K562 (cell line): ENCODE results near the gene NAA80. TPM values are rescaled to one million over a fixed set of nuclear protein-coding genes. Genes with fewer than 3 reads are reported as not detected.

Source experiments
- ATAC-seq: fragments of 200-7000 bp; cut with Tn5 transposase; 3 replicates; pipeline ENCODE4 v1.9.1; 2020; ENCODE audit warnings: moderate library complexity
- BruUV-seq: library from RNA; stranded (reverse); fragments of 400-500 nt; replicated peaks from 2 replicates; lab custom pipeline; 2021; lab: Mats Ljungman, UMichigan
- CTCF ChIA-PET: fragments of 300-600 bp; formaldehyde crosslinking; extraction: SDS; loops from one replicate; lab custom pipeline; 2021; ENCODE audit warnings: low intra/inter-chr PET ratio; lab: Yijun Ruan, JAX
- POLR2A ChIA-PET: fragments of 300-600, 350-650 bp; sonication (Branson Sonifier 250); formaldehyde crosslinking; extraction: SDS; loops from one replicate; lab custom pipeline; 2021; ENCODE audit warnings: antibody characterized with exemption, inconsistent platforms; lab: Yijun Ruan, JAX
- DNase-seq, 4 experiments: peaks; one replicate each; pipeline versions ENCODE4 v3.0.0 to v3.0.0-alpha.2; 2011 to 2018; ENCODE audit warnings: low spot score in 3 of 4, mixed read lengths in 3 of 4; ENCODE audit errors: extremely low read depth in 1 of 4
- FAIRE-seq: peaks from 2 replicates; lab custom pipeline; 2011; peaks lifted over from hg19 to GRCh38; lab: Jason Lieb, UNC
- H2AFZ ChIP-seq: 2 replicates; pipeline ENCODE4 v1.6.0; 2011; ENCODE audit warnings: low read depth, low read length, control low read depth, inconsistent platforms
- H3K27ac ChIP-seq: fragments of 200-600 bp; 3 replicates; pipeline ENCODE4 v1.8.0; 2011; ENCODE audit warnings: low read depth, mild to moderate bottlenecking, control low read depth, inconsistent platforms, low read length, moderate library complexity, mixed read lengths; ENCODE audit errors: extremely low read depth
- H3K27me3 ChIP-seq, 2 experiments: fragments of 300-600 bp in 1 of 2; 2 replicates in 1 of 2; 3 replicates in 1 of 2; pipeline versions ENCODE4 v1.6.0 to v1.8.0; 2011; ENCODE audit warnings: inconsistent platforms in 2 of 2, low read length in 2 of 2, mild to moderate bottlenecking in 1 of 2, mixed read lengths in 1 of 2, moderate library complexity in 1 of 2; ENCODE audit not compliant: control insufficient read depth in 2 of 2, insufficient read depth in 2 of 2
- H3K36me3 ChIP-seq: fragments of 300-600 bp; 3 replicates; pipeline ENCODE4 v1.8.0; 2011; ENCODE audit warnings: mild to moderate bottlenecking, low read length, inconsistent platforms; ENCODE audit not compliant: control insufficient read depth, insufficient read depth
- H3K4me1 ChIP-seq, 2 experiments: fragments of 200-600 bp in 1 of 2; replicated peaks in 1 of 2; 2 replicates in 1 of 2; 3 replicates in 1 of 2; pipeline versions ENCODE4 v1.5.1 to v1.8.0; 2011; ENCODE audit warnings: inconsistent platforms in 2 of 2, low read length in 2 of 2, mild to moderate bottlenecking in 1 of 2, mixed read lengths in 1 of 2, moderate library complexity in 1 of 2; ENCODE audit not compliant: control insufficient read depth in 2 of 2, insufficient read depth in 2 of 2
- H3K4me2 ChIP-seq: 2 replicates; pipeline ENCODE4 v1.6.1; 2011; ENCODE audit warnings: low read length, control low read depth, inconsistent platforms, mixed read lengths; ENCODE audit not compliant: insufficient read depth
- H3K4me3 ChIP-seq: fragments of 200-600 bp; sonication (generic), shearing (Covaris generic); 2 replicates; pipeline ENCODE4 v1.5.1; 2016; ENCODE audit warnings: control low read depth, inconsistent platforms
- H3K79me2 ChIP-seq: fragments of 200-600 bp; 3 replicates; pipeline ENCODE4 v1.8.0; 2011; ENCODE audit warnings: low read length, inconsistent platforms; ENCODE audit not compliant: control insufficient read depth, insufficient read depth
- H3K9ac ChIP-seq, 2 experiments: 2 replicates each; pipeline versions ENCODE4 v1.6.0 to v1.6.1; 2011; ENCODE audit warnings: low read depth in 2 of 2, low read length in 2 of 2, control low read depth in 1 of 2, inconsistent platforms in 1 of 2, mild to moderate bottlenecking in 1 of 2, mixed read lengths in 1 of 2; ENCODE audit not compliant: insufficient read depth in 1 of 2
- H3K9me1 ChIP-seq: one replicate; pipeline ENCODE4 v1.6.0; 2011; ENCODE audit warnings: inconsistent platforms, mild to moderate bottlenecking, low read length, moderate library complexity; ENCODE audit not compliant: control insufficient read depth, insufficient read depth
- H3K9me3 ChIP-seq: replicated peaks from 2 replicates; pipeline ENCODE4 v1.5.1; 2011; ENCODE audit warnings: low read depth, low read length, inconsistent platforms; ENCODE audit not compliant: control insufficient read depth, insufficient read depth
- H4K20me1 ChIP-seq: replicated peaks from 2 replicates; pipeline ENCODE4 v1.6.1; 2011; ENCODE audit warnings: low read length, inconsistent platforms, mixed read lengths; ENCODE audit not compliant: control insufficient read depth, insufficient read depth
- BCL6 ChIP-seq: fragments of 250-450 bp; sonication (Bioruptor Pico); IDR thresholded peaks from 2 replicates; pipeline ENCODE4 v1.4.0; 2020
- CSDE1 ChIP-seq, 2 experiments: fragments of 450-650 bp; IDR thresholded peaks; 2 replicates each; pipeline ENCODE4 v1.6.1; 2016; ENCODE audit warnings: mild to moderate bottlenecking in 1 of 2
- ESRRB ChIP-seq: fragments of 250-450 bp; sonication (Bioruptor Pico); IDR thresholded peaks from 2 replicates; pipeline ENCODE4 v1.5.0; 2020; ENCODE audit warnings: mild to moderate bottlenecking, moderate library complexity, borderline replicate concordance
- FOXM1 ChIP-seq, 2 experiments: fragments of 450-650 bp in 1 of 2; sonication (generic) in 1 of 2; formaldehyde crosslinking in 1 of 2; IDR thresholded peaks; 2 replicates each; pipeline versions ENCODE4 v1.6.1 to v1.9.0; 2017 to 2022; ENCODE audit warnings: low read depth in 2 of 2, mild to moderate bottlenecking in 2 of 2, missing genetic modification reagents in 1 of 2, moderate library complexity in 1 of 2
- HDAC3 ChIP-seq: fragments of 450-650 bp; IDR thresholded peaks from 2 replicates; pipeline ENCODE4 v1.6.1; 2018; ENCODE audit warnings: borderline replicate concordance, mild to moderate bottlenecking, moderate library complexity; ENCODE audit not compliant: partially characterized antibody
- LARP7 ChIP-seq: fragments of 450-650 bp; IDR thresholded peaks from 2 replicates; pipeline ENCODE4 v1.6.1; 2016
- MIER1 ChIP-seq: fragments of 450-650 bp; IDR thresholded peaks from 2 replicates; pipeline ENCODE4 v1.6.1; 2016; ENCODE audit warnings: antibody characterized with exemption, mild to moderate bottlenecking, low read depth
- NR2C1 ChIP-seq, 2 experiments: fragments of 450-650 bp; IDR thresholded peaks; 2 replicates each; pipeline ENCODE4 v1.6.1; 2017; ENCODE audit warnings: mild to moderate bottlenecking in 2 of 2, antibody characterized with exemption in 1 of 2, inconsistent platforms in 1 of 2, missing compliant biosample characterization in 1 of 2, missing genetic modification characterization in 1 of 2
- RCOR1 ChIP-seq, 2 experiments: IDR thresholded peaks; 2 replicates each; pipeline ENCODE4 v1.6.1; 2012; ENCODE audit warnings: low read depth in 2 of 2, low read length in 2 of 2, borderline replicate concordance in 1 of 2, improper control_type of control experiment in 1 of 2
- SNIP1 ChIP-seq: fragments of 450-650 bp; IDR thresholded peaks from 2 replicates; pipeline ENCODE4 v1.7.1; 2017; ENCODE audit warnings: low read depth, mild to moderate bottlenecking
- SOX6 ChIP-seq: fragments of 450-650 bp; IDR thresholded peaks from 2 replicates; pipeline ENCODE4 v1.6.1; 2014; ENCODE audit warnings: mild to moderate bottlenecking
- TCF7L2 ChIP-seq: fragments of 150-350 bp; IDR thresholded peaks from 2 replicates; pipeline ENCODE4 v1.6.1; 2016; ENCODE audit warnings: low read depth, mild to moderate bottlenecking, low read length, moderate library complexity
- ZBTB7A ChIP-seq: IDR thresholded peaks from 2 replicates; pipeline ENCODE4 v1.6.1; 2011; ENCODE audit warnings: low read depth, mild to moderate bottlenecking, low read length, moderate library complexity, borderline replicate concordance; ENCODE audit not compliant: control insufficient read depth
- ZC3H11A ChIP-seq: IDR thresholded peaks from 2 replicates; pipeline ENCODE4 v1.6.1; 2012; ENCODE audit warnings: low read depth, low read length, improper control_type of control experiment
- ZFX ChIP-seq: sonication (generic); formaldehyde crosslinking; IDR thresholded peaks from 2 replicates; pipeline ENCODE4 v1.8.0; 2022; ENCODE audit warnings: mild to moderate bottlenecking, missing genetic modification reagents, moderate library complexity
- ZNF134 ChIP-seq: fragments of 250-450 bp; sonication (Bioruptor Pico); conservative IDR thresholded peaks from 2 replicates; pipeline ENCODE4 v1.4.0; 2020
- ZNF507 ChIP-seq: conservative IDR thresholded peaks from 2 replicates; pipeline ENCODE4 v1.6.1; 2017; ENCODE audit warnings: missing genetic modification characterization, missing compliant biosample characterization
- ZNF583 ChIP-seq: fragments of 250-450 bp; sonication (Bioruptor Pico); IDR thresholded peaks from 2 replicates; pipeline ENCODE4 v1.4.0; 2020
- ZNF766 ChIP-seq: fragments of 200-800 bp; sonication (Bioruptor generic); conservative IDR thresholded peaks from 2 replicates; pipeline ENCODE4 v1.6.1; 2016; ENCODE audit warnings: missing genetic modification characterization, missing compliant biosample characterization
- WGBS: fragments of 100-300 bp; shearing (Covaris generic); methylation state at CpG from one replicate; pipeline ENCODE4 v1.1.6; 2016; ENCODE audit warnings: low coverage, mixed read lengths; ENCODE audit not compliant: insufficient coverage; ENCODE audit errors: missing lambda C conversion rate; 5-methylcytosine and 5-hydroxymethylcytosine counted together
- in situ Hi-C: fragments of 300-500 bp; cut with MboI; formaldehyde crosslinking; loops from 4 replicates; pipeline ENCODE4 v1.15.0; 2018; ENCODE audit warnings: inconsistent platforms, mixed read lengths
- intact Hi-C: fragments of 100-400 bp; cut with micrococcal nuclease; formaldehyde crosslinking; loops from 2 replicates; pipeline ENCODE4 v1.14.2; 2022
- polyA plus RNA-seq, 8 experiments: library from polyadenylated mRNA; depleted of rRNA in 4 of 8; stranded (reverse) in 5 of 8; unstranded in 3 of 8; fragments of >200 nt; fragmentation: Nextera tagmentation in 2 of 8; fragmentation: Illumina TruSeq in 1 of 8; extraction: Ambion mirVana in 2 of 8; extraction: Trizol in 1 of 8; gene quantifications; 2 replicates each; pipeline versions ENCODE4 v1.2.1 to v1.2.3, GENCODE V29; 2011 to 2014; ENCODE audit warnings: inconsistent platforms in 1 of 8, missing spikeins in 1 of 8
- total RNA-seq, 7 experiments: library from RNA; depleted of rRNA in 6 of 7; stranded (reverse); fragments of >200 nt in 6 of 7; fragmentation: Illumina TruSeq in 2 of 7; extraction: Trizol in 2 of 7; gene quantifications; 2 replicates each; pipeline versions ENCODE4 v1.2.1 to v1.2.3, GENCODE V29; 2011 to 2021; ENCODE audit warnings: low replicate concordance in 1 of 7
- TF ChIP-seq, protein P1 (sequence below): sonication (generic); formaldehyde crosslinking; IDR thresholded peaks from 2 replicates; pipeline ENCODE4 v1.8.1; 2023; ENCODE audit warnings: mild to moderate bottlenecking, missing genetic modification reagents
- TF ChIP-seq, protein P2 (sequence below), 2 experiments: fragments of 250-450 bp in 1 of 2; fragments of 450-650 bp in 1 of 2; sonication (Bioruptor Pico) in 1 of 2; IDR thresholded peaks; 2 replicates each; pipeline versions ENCODE4 v1.6.1 to v1.8.0; 2016 to 2021; ENCODE audit warnings: mild to moderate bottlenecking in 2 of 2, moderate library complexity in 2 of 2, missing compliant biosample characterization in 1 of 2, missing genetic modification characterization in 1 of 2

Gene NAA80
- total and polyA plus RNA-seq, 9 of the 15 experiments (the other 6 are each of a cell fraction or from before 2014, with no cell fraction given): 0.82 to 24.0 (median 8.6) TPM

DNA sequence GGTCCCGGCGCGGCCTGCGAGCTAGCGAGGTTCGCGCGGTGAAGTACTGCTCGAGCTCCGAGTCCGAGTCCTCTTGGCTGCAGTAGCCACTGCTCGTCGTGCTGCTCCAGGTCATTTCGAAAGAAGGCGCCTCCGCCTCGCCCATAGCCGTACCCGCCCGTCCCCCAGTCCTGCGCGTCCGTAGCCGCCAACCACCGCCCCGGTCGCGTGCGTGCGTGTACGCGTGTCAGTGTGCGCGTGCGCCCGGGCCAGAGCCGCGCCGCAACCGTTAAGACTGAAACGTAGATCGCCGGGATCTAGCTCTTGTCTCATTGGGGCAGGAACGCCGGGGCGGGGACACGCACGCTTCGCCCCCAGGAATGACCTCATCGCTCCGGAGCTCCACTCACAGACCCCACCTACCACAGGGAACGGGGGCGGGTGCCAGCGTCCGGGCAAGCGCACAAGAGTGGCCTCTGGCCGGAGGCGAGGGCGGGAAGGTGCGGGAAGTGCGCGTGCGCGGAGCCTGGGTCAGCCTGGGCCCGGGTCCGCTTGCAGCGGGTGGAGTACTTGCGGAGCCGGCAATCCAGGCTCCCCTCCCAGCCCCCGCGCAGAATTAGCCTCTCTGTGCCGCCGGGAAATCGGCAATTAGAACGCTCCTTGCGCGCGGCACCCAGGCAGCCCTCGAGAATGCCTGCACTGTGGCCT is 38.1 kb upstream of the NAA80 start:
- BruUV-seq: no TSS peak
- peaks cover 27 to 47% of the 10 kb centered on the region in 2 experiments; a peak in 4 of 5 replicates for H3K4me1 ChIP-seq
- FAIRE-seq: peak; percentile 92
- TF ChIP-seq, protein P1, sequence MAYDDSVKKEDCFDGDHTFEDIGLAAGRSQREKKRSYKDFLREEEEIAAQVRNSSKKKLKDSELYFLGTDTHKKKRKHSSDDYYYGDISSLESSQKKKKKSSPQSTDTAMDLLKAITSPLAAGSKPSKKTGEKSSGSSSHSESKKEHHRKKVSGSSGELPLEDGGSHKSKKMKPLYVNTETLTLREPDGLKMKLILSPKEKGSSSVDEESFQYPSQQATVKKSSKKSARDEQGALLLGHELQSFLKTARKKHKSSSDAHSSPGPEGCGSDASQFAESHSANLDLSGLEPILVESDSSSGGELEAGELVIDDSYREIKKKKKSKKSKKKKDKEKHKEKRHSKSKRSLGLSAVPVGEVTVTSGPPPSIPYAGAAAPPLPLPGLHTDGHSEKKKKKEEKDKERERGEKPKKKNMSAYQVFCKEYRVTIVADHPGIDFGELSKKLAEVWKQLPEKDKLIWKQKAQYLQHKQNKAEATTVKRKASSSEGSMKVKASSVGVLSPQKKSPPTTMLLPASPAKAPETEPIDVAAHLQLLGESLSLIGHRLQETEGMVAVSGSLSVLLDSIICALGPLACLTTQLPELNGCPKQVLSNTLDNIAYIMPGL (CRISPR knock-in tag): no peak
- TF ChIP-seq LARP7 (no peak; the same call in 1 of the 2 replicates), ZBTB7A (no peak; the same call in 1 of the 2 replicates), ZNF583 (CRISPR knock-in tag) (no peak), NR2C1 (IDR thresholded peaks at IDR 0.05) (no peak), NR2C1 (tag; IDR thresholded peaks at IDR 0.05) (no peak), HDAC3 (no peak), ESRRB (CRISPR knock-in tag) (no peak), SNIP1 (no peak), MIER1 (no peak), TCF7L2 (no peak), BCL6 (CRISPR knock-in tag) (no peak), ZNF134 (no peak), SOX6 (no peak; the same call in 1 of the 2 replicates), ZNF766 (CRISPR knock-in tag) (no peak), CSDE1 (IDR thresholded peaks at IDR 0.05) (no peak), ZNF507 (tag) (no peak), ZFX (CRISPR knock-in tag) (no peak), FOXM1 (IDR thresholded peaks at IDR 0.05; ENCODE audit: low read depth) (0 out of 2 replicates have a peak, but pooled peaks have one; percentile 28), FOXM1 (CRISPR knock-in tag; IDR thresholded peaks at IDR 0.05; ENCODE audit: low read depth) (no peak), ZC3H11A (no peak), RCOR1 (IDR thresholded peaks at IDR 0.05; ENCODE audit: borderline replicate concordance in 1 of 2, low read depth in 2 of 2, low read length in 2 of 2) (no peak)
- TF ChIP-seq, protein P2, sequence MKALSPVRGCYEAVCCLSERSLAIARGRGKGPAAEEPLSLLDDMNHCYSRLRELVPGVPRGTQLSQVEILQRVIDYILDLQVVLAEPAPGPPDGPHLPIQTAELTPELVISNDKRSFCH (CRISPR knock-in tag; IDR thresholded peaks at IDR 0.05): no peak
- TF ChIP-seq, protein P2 (tag; IDR thresholded peaks at IDR 0.05): no peak

More for the DNA sequence above, 38.1 kb upstream of the NAA80 start:
- H4K20me1 ChIP-seq: peaks cover 14% of the 10 kb centered on the region
- peaks cover 4% of the 10 kb centered on the region for H3K9me1 ChIP-seq
- peak overlapping the region; percentile 95 for H3K4me2 ChIP-seq
- no peaks in the 10 kb centered on the region for H3K27me3 ChIP-seq
- peaks cover 39% of the 10 kb centered on the region; the same call in 2 of the 3 replicates for H3K36me3 ChIP-seq
- H3K9ac ChIP-seq: peak overlapping the region; percentile 98 to 99
- ChIA-PET CTCF (no interaction called here), POLR2A (interaction anchor here (0.6 to 2.5 kb wide), 23 partner anchors 9 to 937 kb away, joined by 3 to 31 read pairs (median 3); partner anchors contain the start of genes CYB561D2, HYAL1, NPRL2 and TUSC2)
- peaks cover 78% of the 10 kb centered on the region for H3K79me2 ChIP-seq
- no peaks in the 10 kb centered on the region for H3K9me3 ChIP-seq
- in situ Hi-C loops: no loop called here
- 1% methylated on average over 29 of the region's 79 CpGs for WGBS
- ATAC-seq (peak; percentile 86), DNase-seq (peak; percentile 92 to 98 (median 95))
- peak overlapping the region; percentile 96 for H3K4me3 ChIP-seq
- intact Hi-C loops: no loop called here
- peak overlapping the region; percentile 72 for H2AFZ ChIP-seq
- peak overlapping the region; percentile 99 for H3K27ac ChIP-seq
